IPS-18c (cell line): ENCODE data around the gene HELQ.

ENCODE experiments used
- H3K4me3 ChIP-seq: 2 replicates; pipeline ENCODE4 v1.7.0; 2013; ENCODE audit warnings: low read depth, mild to moderate bottlenecking, low read length, moderate library complexity; ENCODE audit not compliant: insufficient read depth
- H3K9me3 ChIP-seq: one replicate; pipeline ENCODE4 v1.6.1; 2013; ENCODE audit warnings: mild to moderate bottlenecking, low read length, moderate library complexity; ENCODE audit not compliant: control insufficient read depth, insufficient read depth

The HELQ gene

GRCh38 chr4:83387476-83388312, 67.9 kb downstream of the HELQ start:
- H3K9me3 ChIP-seq, result peaks cover 2% of the 10 kb centered on the region
- no peak overlapping the region for H3K4me3 ChIP-seq

DNA sequence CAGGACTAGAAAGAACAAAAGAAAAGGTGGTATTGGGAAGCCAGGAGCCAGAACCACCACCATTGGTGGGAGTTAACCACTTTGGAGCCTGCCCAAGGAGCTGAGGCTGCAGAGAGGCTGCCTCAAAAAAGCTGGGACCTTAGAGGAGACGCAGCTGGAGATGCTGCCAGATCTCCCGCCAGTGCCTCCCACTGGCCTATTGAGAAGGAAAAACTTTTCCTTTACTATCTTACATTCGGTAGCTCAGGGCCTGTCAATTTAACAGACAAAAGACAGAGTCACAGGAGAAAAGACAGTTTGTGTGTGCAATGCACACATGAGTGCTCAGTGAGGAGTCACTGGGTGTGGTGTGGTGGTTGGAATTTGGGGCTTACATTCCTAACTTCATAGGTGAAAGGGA, 68.6 kb downstream of the HELQ start:
- Histone ChIP-seq H3K4me3 (no peak overlapping the region), H3K9me3 (no peaks in the 10 kb centered on the region)

GRCh38 chr4:83382850-83383249, 72.8 kb downstream of the HELQ start:
- Histone ChIP-seq H3K4me3 (no peak overlapping the region), H3K9me3 (peaks cover 9% of the 10 kb centered on the region)

GRCh38 chr4:83381173-83381572, 74.5 kb downstream of the HELQ start:
- no peak overlapping the region for H3K4me3 ChIP-seq
- H3K9me3 ChIP-seq, result peaks cover 9% of the 10 kb centered on the region

GRCh38 chr4:83378419-83378818, 77.2 kb downstream of the HELQ start:
- Histone ChIP-seq H3K4me3 (no peak overlapping the region), H3K9me3 (peaks cover 14% of the 10 kb centered on the region)

- Histone ChIP-seq H3K4me3 (no peak overlapping the region), H3K9me3 (peaks cover 5% of the 10 kb centered on the region)
These were observed 82.7 kb downstream of the HELQ start for GRCh38 chr4:83372931-83373330.

DNA sequence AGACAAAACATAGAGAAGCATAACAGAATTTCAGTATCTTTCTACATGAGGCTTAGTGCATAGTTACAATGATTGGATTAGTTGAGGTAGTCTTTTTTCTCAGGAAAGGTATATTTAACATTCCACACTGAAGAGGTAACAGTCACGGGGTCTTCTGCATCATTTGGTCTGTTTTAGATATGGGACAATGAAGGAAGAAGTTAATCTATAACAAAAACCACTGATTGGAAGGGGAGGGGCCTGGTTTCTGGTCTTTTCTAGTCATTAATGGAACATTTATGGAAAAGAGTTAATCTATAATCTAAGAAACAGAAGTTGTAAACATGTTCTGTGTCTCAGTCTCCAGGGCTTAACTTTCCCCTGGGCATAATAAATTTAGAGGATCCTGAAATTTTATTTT, 83.7 kb downstream of the HELQ start:
- Histone ChIP-seq H3K4me3 (no peak overlapping the region), H3K9me3 (peaks cover 5% of the 10 kb centered on the region)

GRCh38 chr4:83371235-83371634, 84.4 kb downstream of the HELQ start:
- peaks cover 5% of the 10 kb centered on the region for H3K9me3 ChIP-seq
- H3K4me3 ChIP-seq, result no peak overlapping the region

DNA sequence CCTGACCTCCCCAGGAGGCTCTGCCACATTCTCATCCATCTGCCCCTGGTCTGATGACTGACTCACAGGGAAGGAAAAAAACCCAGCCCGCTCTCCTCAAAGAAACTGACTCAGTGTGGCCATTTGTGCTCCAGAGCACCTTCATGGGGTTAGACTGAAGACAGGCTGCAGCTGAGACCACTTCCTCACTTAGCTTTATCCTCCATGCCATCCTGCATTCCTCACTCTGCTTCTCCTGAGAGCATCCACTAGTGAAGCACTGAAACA, 85.0 kb downstream of the HELQ start:
- Histone ChIP-seq H3K4me3 (no peak overlapping the region), H3K9me3 (peaks cover 5% of the 10 kb centered on the region)

DNA sequence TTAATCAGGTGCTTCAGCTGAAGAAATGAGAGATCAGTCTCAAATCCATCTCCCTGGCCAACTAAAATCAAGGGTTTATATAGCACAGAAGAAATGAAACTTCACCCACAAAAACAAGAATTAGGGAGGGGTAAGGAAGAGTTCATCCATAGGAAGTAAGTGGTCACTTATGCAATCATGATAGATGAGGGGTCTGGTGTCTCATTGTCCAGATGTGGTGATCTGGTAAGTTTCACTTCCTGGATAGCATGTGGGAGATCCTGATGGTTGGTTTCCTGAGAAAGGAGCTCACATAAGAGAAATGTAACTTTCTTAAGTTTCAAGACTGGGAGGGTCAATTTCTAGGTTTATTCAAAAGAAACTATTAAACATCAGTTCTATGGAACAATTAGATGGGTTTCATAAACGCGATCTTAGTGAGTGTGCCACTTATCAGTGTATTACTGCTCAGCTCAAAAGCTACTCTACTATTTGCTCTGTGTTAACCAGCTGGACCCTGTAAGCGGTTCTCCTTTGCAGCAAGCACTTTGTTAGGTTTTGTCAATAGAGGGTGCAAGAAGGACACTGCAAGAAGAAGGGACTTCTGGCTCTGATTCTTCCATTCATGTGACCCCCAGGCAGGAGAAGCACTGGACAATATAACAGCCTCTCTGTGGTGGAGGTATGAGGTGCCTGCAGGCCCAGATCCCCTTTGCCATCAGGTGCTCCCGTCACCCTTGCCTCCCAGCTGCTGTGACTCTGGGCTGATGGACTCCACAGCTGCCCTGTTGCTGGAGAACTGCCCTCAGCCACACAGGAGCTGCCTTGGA, 85.6 kb downstream of the HELQ start:
- no peak overlapping the region for H3K4me3 ChIP-seq
- peaks cover 3% of the 10 kb centered on the region for H3K9me3 ChIP-seq

- H3K4me3 ChIP-seq, result no peak overlapping the region
- no peaks in the 10 kb centered on the region for H3K9me3 ChIP-seq
These were observed 91.3 kb downstream of the HELQ start for GRCh38 chr4:83364312-83364711.

DNA sequence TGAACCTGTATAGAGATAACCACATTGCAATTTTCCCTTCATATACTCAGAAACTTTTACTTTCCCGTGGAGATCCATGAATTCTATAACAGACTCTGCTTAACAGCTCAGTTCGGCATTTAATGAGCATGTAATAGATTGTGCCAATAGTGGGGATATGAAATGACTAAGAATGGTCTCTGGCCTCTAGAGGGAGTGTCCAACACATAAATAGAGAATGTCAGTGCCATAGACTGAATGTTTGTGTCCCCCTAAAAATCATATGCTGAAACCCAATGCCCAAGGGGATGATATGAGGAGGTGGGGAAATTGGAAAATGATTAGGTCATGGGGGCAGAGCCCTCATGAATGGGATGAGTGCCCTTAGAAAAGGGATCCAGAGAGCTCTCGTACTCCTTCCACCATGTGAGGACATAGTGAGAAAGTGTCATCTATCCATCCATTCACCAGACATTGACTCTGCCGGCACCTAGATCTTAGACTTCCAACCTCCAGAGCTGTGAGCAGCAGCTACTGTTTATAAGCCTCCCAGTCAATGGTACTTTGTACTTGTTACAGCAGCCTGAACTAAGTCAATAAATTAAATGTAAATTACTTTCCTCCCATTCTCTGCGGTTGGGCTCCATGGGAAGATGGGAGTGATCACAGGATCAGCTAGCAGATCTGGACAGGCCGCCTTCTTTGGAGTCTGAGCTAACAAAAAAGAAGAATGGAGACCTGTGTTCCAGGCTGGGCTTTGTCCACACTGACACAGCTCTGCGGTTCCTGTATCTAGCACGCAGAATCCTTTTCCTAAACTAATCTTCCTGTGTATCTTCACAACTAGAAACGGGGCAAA, 92.9 kb downstream of the HELQ start:
- no peak overlapping the region for H3K4me3 ChIP-seq
- H3K9me3 ChIP-seq, result no peaks in the 10 kb centered on the region

- H3K4me3 ChIP-seq, result no peak overlapping the region
- H3K9me3 ChIP-seq, result no peaks in the 10 kb centered on the region
These were observed 94.1 kb downstream of the HELQ start for GRCh38 chr4:83361416-83362103.

DNA sequence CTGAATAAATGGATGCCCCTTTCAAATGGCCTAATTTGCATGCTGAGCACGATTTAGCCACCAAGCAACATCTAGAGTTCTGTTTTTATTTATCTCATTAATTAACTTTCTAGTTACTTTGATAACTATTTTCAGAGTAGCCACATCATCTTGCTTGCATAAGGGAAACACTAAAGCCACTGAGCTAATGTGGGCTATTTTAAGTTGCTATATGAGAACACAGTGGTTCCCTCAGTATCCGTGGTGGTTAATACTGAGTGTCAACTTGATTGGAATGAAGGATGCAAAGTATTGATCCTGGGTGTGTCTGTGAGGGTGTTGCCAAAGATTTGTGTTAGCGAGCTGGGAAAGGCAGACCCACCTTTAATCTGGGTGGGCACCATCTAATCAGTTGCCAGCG, 95.6 kb downstream of the HELQ start:
- H3K9me3 ChIP-seq, result no peaks in the 10 kb centered on the region
- H3K4me3 ChIP-seq, result no peak overlapping the region

- Histone ChIP-seq H3K4me3 (no peak overlapping the region), H3K9me3 (no peaks in the 10 kb centered on the region)
These were observed 97.2 kb downstream of the HELQ start for GRCh38 chr4:83358410-83358809.
